Measurements from ENCODE around the gene HBEGF. TPM values are rescaled to one million over a fixed set of nuclear protein-coding genes. Genes with fewer than 3 reads are reported as not detected.

HBEGF gene
- total RNA-seq, 1 donor from 2014 or later = 2.4 TPM

DNA sequence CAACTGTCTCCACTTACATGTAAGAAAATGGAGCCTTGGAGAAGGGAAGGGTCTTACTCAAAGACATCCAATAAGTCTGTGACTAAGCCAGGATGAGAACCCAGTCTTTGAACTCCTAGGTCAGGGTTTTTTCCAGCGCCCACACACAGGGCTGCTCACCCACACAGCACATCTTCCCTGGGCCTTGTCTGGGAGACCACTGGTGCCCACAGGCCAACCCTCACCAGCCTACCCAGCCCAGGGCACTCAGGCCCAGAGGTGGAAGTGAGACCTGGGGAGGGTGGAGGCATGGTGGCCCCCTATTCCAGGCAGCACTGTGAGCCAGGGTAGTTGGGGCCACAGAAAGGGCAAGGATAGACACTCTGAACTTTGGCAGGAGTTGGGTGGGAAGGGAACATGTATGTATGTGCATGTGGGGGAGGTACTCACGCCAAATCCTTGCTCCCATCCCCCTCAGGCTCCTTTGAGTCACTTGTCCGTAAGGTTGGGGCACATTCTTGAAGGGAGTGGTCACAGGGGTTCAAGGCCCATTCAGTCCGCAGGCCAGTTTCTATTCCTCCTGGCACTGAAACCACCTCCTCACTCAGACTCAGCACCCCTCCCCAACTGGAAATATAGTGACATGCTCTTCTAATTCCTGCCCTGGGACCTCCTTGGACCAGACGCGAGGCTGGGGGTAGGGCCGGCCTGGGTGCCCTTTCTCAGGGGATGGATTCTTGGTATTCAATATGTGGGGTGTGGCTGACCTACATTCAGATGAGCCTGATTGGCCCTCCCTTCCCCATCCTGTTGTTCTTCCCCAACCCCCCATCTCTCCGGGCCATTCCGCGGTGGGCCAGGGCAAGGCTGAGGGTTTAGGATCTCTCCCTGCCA lies 10.7 kb upstream of the HBEGF start:
- no peak overlapping the region for H3K9ac ChIP-seq
- no peak overlapping the region for H3K27ac Mint-ChIP-seq
- peaks cover 5% of the 10 kb centered on the region for H3K27me3 Mint-ChIP-seq (ENCODE audit: insufficient read depth, low read depth)
- H3K9me3 ChIP-seq (ENCODE audit: low read depth) = no peaks in the 10 kb centered on the region
- H3K4me2 ChIP-seq = no peak overlapping the region
- no peaks in the 10 kb centered on the region for H3K36me3 Mint-ChIP-seq
- no peaks in the 10 kb centered on the region for H3K27me3 ChIP-seq
- peaks cover 10% of the 10 kb centered on the region for H3K4me1 Mint-ChIP-seq
- H4K20me1 ChIP-seq (ENCODE audit: low read depth) = no peaks in the 10 kb centered on the region
- TF ChIP-seq EZH2 (IDR thresholded peaks at IDR 0.05) (no peak), EZH2phosphoT487 (IDR thresholded peaks at IDR 0.05) (no peak)
- TF ChIP-seq, protein P1, sequence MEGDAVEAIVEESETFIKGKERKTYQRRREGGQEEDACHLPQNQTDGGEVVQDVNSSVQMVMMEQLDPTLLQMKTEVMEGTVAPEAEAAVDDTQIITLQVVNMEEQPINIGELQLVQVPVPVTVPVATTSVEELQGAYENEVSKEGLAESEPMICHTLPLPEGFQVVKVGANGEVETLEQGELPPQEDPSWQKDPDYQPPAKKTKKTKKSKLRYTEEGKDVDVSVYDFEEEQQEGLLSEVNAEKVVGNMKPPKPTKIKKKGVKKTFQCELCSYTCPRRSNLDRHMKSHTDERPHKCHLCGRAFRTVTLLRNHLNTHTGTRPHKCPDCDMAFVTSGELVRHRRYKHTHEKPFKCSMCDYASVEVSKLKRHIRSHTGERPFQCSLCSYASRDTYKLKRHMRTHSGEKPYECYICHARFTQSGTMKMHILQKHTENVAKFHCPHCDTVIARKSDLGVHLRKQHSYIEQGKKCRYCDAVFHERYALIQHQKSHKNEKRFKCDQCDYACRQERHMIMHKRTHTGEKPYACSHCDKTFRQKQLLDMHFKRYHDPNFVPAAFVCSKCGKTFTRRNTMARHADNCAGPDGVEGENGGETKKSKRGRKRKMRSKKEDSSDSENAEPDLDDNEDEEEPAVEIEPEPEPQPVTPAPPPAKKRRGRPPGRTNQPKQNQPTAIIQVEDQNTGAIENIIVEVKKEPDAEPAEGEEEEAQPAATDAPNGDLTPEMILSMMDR (IDR thresholded peaks at IDR 0.05) = no peak
- no peak overlapping the region for H3K27ac ChIP-seq
- peaks cover 16% of the 10 kb centered on the region for H3K4me1 ChIP-seq
- H3K4me3 Mint-ChIP-seq = peak overlapping the region; percentile 69
- peak overlapping the region; percentile 78 for H2AFZ ChIP-seq (replicated peaks)
- no peaks in the 10 kb centered on the region for H3K79me2 ChIP-seq (ENCODE audit: low read depth)
- DNase-seq (ENCODE audit: low spot score) = no peak
- no peaks in the 10 kb centered on the region for H3K36me3 ChIP-seq
- no peak overlapping the region for H3K4me3 ChIP-seq
- no peaks in the 10 kb centered on the region for H3K9me3 Mint-ChIP-seq
- peaks cover 11% of the 10 kb centered on the region for H3F3A ChIP-seq (ENCODE audit: low read depth)

DNA sequence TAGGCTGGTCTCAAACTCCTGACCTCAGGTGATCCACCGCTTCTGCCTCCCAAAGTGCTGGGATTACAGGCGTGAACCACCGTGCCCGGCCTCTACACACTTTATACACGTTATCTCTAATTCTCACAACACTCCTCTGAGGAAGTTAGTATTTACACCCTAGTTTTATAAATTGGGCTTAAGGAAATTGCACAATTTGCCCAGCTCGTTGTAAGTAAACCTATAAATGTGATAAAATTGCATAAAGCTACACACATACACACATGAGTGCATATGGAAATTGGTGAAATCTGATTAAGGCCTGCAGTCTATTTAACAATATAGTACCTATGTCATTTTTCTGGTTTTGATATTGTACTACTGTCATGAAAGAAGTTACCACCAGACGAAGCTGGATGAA lies 9.1 kb upstream of the HBEGF start:
- H3K4me3 Mint-ChIP-seq = no peak overlapping the region
- H3K9me3 Mint-ChIP-seq = no peaks in the 10 kb centered on the region
- H3K79me2 ChIP-seq (ENCODE audit: low read depth) = no peaks in the 10 kb centered on the region
- DNase-seq (ENCODE audit: low spot score) = no peak
- peaks cover 11% of the 10 kb centered on the region for H3F3A ChIP-seq (ENCODE audit: low read depth)
- peaks cover 16% of the 10 kb centered on the region for H3K4me1 ChIP-seq
- H3K4me3 ChIP-seq = no peak overlapping the region
- peaks cover 5% of the 10 kb centered on the region for H3K27me3 Mint-ChIP-seq (ENCODE audit: insufficient read depth, low read depth)
- H3K9ac ChIP-seq = no peak overlapping the region
- H3K27ac ChIP-seq = no peak overlapping the region
- H3K36me3 ChIP-seq = no peaks in the 10 kb centered on the region
- no peak overlapping the region for H2AFZ ChIP-seq (replicated peaks)
- no peaks in the 10 kb centered on the region for H3K27me3 ChIP-seq
- no peaks in the 10 kb centered on the region for H3K9me3 ChIP-seq (ENCODE audit: low read depth)
- H3K4me2 ChIP-seq = no peak overlapping the region
- H3K4me1 Mint-ChIP-seq = peaks cover 13% of the 10 kb centered on the region
- TF ChIP-seq EZH2phosphoT487 (IDR thresholded peaks at IDR 0.05) = no peak
- TF ChIP-seq, protein P1 (IDR thresholded peaks at IDR 0.05) = no peak
- no peak for TF ChIP-seq EZH2 (IDR thresholded peaks at IDR 0.05)
- no peaks in the 10 kb centered on the region for H3K36me3 Mint-ChIP-seq
- H4K20me1 ChIP-seq (ENCODE audit: low read depth) = no peaks in the 10 kb centered on the region
- no peak overlapping the region for H3K27ac Mint-ChIP-seq

DNA sequence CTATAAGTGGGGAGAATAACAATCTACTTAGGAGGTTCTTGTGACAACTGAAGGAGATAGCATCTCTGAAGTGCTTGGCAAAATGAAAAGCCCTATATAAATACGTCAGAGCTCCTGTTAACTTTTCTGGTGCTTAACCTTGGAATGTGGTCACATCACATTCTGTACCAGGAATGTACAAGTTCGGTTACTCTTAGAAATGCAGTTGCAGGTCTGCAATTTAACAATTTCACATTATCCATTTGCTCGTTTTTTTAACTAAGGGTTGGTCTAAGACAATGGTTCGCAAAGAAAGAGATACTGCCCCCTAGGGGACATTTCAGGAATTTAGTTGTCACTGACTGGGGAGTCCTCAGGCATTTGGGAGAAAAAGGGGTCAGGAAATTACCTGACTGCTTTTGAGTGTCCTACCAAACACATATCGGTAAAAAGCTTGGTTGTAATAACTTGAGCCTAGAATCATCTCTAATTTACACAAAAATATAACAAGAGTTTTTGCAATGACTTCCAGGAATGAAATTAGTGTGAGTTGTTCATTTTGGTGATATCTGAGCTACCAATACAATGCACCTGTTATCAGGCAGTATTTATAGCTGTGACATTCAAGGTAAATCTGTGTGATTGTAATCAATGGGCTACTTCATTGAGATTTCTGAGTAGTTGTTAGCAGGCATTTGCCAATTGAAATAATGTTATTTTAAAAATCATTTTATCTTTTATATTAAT lies 5.4 kb upstream of the HBEGF start:
- TF ChIP-seq EZH2phosphoT487 (IDR thresholded peaks at IDR 0.05) (no peak), EZH2 (IDR thresholded peaks at IDR 0.05) (no peak)
- TF ChIP-seq, protein P1 (IDR thresholded peaks at IDR 0.05) = peak; percentile 91
- peak; percentile 83 for DNase-seq (ENCODE audit: low spot score)
- H3K36me3 ChIP-seq = no peaks in the 10 kb centered on the region
- Mint-ChIP-seq H3K4me1 (peaks cover 4% of the 10 kb centered on the region), H3K4me3 (no peak overlapping the region), H3K36me3 (no peaks in the 10 kb centered on the region), H3K9me3 (no peaks in the 10 kb centered on the region), H3K27ac (no peak overlapping the region), H3K27me3 (ENCODE audit: insufficient read depth, low read depth) (peaks cover 5% of the 10 kb centered on the region)
- H3K4me3 ChIP-seq = no peak overlapping the region
- no peak overlapping the region for H2AFZ ChIP-seq (replicated peaks)
- H3K4me2 ChIP-seq = no peak overlapping the region
- H3F3A ChIP-seq (ENCODE audit: low read depth) = peaks cover 10% of the 10 kb centered on the region
- no peak overlapping the region for H3K9ac ChIP-seq
- H3K4me1 ChIP-seq = no peaks in the 10 kb centered on the region
- H3K9me3 ChIP-seq (ENCODE audit: low read depth) = no peaks in the 10 kb centered on the region
- no peaks in the 10 kb centered on the region for H3K79me2 ChIP-seq (ENCODE audit: low read depth)
- no peaks in the 10 kb centered on the region for H4K20me1 ChIP-seq (ENCODE audit: low read depth)
- peaks cover 3% of the 10 kb centered on the region for H3K27me3 ChIP-seq
- no peak overlapping the region for H3K27ac ChIP-seq
